SH-SY5Y (cell line): ENCODE results near the gene GABRR2.

Source experiments
- GATA2 ChIP-seq: IDR thresholded peaks from 2 replicates; pipeline ENCODE4 v1.6.1; 2011; ENCODE audit warnings: mild to moderate bottlenecking, low read depth, low read length
- GATA3 ChIP-seq: IDR thresholded peaks from 2 replicates; pipeline ENCODE4 v1.6.1; 2011; ENCODE audit warnings: low read depth, mild to moderate bottlenecking, low read length, moderate library complexity

GABRR2 gene

GRCh38 chr6:89290401-89291155, 24.5 kb downstream of the GABRR2 start:
- TF ChIP-seq GATA2 (no peak), GATA3 (no peak)

- TF ChIP-seq GATA3 (no peak), GATA2 (no peak)
Measured at GRCh38 chr6:89289710-89290109, 25.4 kb downstream of the GABRR2 start.

GRCh38 chr6:89287351-89288028, 27.6 kb downstream of the GABRR2 start:
- TF ChIP-seq GATA3 (no peak), GATA2 (no peak)

GRCh38 chr6:89286516-89286915, 28.6 kb downstream of the GABRR2 start:
- TF ChIP-seq GATA2 (no peak), GATA3 (no peak)

DNA sequence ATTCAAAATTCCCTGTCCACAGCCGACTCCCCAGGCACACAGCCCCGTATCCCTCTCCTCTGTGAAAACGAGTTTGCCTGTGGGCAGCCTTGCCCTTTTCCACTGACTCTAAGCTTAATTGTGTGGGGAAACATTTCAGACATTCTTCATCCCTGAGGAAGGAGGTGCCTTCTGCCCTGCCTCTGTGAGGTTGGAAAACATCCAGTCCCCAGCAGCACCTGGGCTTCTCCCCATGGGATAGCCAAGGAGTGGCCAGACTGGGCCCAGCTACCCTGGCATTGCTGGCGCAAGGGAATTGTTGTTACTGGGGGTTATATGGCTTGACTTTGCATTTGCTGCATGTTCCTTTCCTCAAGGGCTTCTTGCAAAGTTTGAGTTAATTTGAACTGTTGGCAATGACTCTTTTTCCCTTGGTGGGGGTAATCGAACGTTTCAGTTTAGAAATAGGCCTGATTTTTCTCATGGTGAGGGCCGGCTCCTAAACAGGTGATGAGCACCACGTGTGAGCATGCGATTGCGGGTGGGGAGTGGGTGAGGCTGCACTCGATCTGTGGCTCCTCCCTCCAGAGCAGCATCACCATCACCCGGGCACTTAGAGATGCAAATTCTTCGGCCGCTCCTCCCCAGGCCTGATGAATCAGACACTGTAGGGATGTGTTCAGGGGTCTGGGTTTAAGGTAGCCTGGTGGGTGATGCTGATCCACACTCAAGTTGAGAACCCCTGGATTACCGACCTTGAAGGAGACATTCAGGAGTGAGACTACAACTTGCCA, 29.9 kb downstream of the GABRR2 start:
- TF ChIP-seq GATA2, result no peak
- TF ChIP-seq GATA3, result no peak

DNA sequence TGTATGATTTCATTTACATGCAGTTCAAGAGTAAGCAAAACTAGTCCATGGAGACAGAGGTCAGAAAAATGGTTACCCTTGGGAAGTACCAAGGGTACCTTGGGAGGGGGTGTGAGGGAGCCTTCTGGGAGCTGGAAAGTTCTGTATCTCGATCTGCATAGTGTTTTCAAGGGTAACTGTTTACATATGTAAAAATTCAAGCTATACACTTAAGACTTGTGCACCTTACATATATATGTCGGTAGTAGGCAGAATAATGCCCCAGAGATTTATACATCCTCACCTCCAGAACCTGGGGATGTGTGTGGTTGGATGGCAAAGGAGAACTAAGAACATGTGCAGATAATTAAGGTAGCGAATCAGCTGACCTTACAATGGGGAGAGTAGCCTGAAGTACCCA, 31.0 kb downstream of the GABRR2 start:
- TF ChIP-seq GATA3, result no peak
- TF ChIP-seq GATA2, result no peak

- TF ChIP-seq GATA3 (no peak), GATA2 (no peak)
Measured at GRCh38 chr6:89282749-89283148, 32.4 kb downstream of the GABRR2 start.

DNA sequence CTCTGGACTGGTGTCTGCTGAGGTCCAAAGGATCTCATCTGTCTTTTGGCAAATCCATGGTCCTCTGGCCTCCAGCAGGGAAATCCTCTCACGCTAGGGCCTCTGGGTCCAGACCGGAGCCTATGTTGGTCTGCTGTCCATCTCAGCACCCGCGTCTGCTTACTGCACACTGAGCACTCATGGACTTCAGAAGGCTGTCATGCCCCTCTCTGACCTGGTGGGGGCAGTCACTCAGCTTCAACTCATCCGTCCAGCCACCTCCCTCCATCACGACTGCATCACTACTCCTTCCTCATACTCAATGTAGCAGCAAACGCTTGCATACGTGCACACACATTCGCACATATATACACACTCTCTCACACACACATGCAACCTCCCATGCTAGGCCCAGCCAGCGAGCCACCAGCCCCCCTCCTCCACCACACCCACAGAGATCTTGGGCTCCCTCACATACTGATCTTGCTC, 33.3 kb downstream of the GABRR2 start:
- TF ChIP-seq GATA3 (no peak), GATA2 (no peak)

DNA sequence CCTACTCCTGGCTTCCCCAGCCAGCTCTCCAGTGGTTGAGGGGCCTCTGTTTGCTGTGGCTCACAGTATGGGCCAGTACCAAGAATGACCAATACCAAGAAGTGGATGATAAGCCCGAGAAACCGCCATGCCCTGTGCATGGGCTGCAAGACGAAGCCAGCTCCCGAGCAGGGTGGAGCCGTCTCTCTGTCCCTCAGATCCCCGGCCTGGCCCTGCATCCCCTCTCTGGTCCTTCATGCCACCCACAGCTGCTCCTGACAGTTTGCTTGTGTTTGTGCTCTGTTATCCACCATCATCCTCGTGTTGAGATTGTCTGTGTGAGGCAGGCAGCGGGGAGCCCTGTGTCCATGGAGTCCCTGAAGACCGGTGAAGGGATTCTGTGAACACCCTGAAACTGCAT, 36.1 kb downstream of the GABRR2 start:
- TF ChIP-seq GATA2 (no peak), GATA3 (no peak)

DNA sequence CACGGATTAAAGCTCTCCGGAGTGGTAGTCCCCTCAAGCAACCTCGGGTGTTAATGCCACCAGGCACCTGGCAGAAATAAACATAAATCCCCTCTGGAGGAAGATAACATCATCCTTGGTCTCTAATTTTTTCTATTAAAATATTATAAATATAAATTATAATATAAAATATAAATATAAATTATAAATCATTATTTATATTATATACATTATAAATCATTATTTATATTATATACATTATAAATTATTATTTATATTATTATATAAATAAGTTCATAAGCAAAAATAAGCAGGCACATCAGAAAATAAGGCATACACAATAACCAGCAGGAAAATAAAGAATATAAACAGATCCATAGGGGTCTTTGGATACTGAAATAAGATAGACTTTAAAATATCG, 39.2 kb downstream of the GABRR2 start:
- no peak for TF ChIP-seq GATA2

GRCh38 chr6:89273816-89274215, 41.3 kb downstream of the GABRR2 start:
- TF ChIP-seq GATA2 (no peak), GATA3 (no peak)

- TF ChIP-seq GATA3, result no peak
- no peak for TF ChIP-seq GATA2
Measured at GRCh38 chr6:89272596-89272995, 42.5 kb downstream of the GABRR2 start.

DNA sequence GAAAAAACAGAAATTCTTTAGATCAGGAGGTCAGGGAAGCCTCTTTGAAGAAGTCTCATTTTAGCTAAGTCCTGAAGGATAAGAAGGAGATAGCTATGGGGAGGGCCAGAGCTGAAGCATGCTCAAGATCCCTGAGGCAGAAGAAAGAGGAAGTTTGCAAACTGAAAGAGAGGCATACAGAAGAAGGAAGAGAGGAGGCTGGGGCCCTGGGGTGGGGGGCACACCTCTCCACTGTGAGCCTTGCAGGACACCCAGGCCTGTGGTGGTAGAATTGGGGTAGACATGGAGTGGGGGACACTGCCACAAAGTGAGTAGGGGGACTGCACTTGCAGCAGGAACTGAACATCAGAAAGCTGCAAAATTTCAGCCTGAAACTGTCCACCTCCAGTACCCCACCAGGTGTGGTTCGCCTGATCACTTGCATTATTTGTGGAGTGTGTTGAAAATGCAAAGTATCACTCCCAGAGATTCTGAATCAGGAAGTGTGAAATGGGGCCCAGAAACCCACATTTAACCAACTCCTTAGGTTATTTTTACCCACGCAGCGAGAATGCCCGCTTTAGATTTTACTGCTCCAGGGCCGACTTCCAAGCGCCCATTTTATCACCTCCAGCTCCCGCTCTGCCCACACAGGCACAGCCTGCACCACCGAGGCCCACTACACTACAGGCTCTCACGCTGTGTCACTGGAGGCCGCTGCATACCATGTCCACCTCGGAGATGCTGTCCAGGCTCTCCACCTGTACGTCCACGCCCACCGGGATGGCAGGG, 44.0 kb downstream of the GABRR2 start:
- TF ChIP-seq GATA3 (no peak), GATA2 (no peak)

DNA sequence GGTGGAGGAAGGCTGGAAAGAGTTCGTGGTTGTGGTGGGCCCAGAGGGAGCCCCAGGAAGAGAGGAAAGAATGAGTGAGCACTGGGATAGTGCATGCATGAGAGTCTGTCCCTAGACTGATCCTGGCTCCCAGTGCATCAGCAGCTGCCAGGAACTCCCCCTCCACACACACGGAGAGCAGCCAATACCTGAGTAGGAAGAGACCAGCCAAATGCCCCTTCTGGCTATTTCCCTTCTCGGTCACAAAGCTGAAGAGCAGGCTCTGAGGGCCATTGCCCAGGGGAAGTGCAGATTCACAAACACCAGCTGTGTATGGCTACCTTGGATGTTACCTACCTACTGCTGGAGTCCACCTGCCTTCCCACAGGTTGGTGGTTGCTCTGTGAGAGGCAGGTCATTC, 45.1 kb downstream of the GABRR2 start:
- TF ChIP-seq GATA3, result no peak
- no peak for TF ChIP-seq GATA2
